Erythroblast (primary cell): ENCODE measurements around the gene SPARCL1.

Source experiments
- GATA1 ChIP-seq: IDR thresholded peaks from 2 replicates; pipeline ENCODE4 v1.6.1; 2011; ENCODE audit warnings: low read depth, mild to moderate bottlenecking, control low read depth, low read length, moderate library complexity
- POLR2A ChIP-seq: IDR thresholded peaks from 2 replicates; pipeline ENCODE4 v1.6.1; 2011; ENCODE audit warnings: mild to moderate bottlenecking, low read length

DNA sequence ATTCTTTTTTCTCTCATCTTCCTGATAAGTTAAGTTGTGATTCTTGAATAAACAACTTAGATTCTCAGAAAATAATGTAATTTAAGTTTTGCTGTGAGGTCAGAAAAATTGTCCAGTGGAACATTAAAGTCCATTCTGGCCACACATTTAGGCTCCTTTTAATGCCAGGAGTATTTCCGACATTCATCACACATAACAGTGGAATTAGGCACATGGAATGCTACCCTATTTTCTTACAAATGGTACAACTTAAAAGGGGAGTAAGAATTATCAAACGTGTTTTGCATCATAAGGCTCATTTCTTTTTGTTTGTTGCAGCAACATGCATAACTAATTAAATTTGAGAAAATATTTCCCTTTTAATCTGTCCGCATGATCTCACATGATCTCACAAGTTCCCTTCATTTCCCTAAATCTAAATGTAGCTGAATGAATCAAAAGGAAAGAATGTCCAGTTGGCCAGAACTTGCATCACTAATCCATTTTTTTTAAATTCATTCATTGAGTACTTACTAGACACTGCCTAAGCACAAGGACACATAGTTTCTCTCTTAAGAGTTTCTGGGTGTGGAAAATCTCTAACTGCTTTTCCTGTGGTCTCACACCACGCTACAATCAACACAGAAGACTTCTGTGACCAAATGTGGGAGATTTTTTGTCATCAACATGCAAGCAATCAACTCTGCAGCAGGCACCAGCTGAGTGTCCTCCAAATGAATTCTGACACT, 22.0 kb downstream of the SPARCL1 start:
- no peak for TF ChIP-seq POLR2A
- TF ChIP-seq GATA1, result no peak
